Measurements from ENCODE around the gene TSPYL1.
"Not testable (repeated sequence)": the region's sequence is repeated elsewhere in the genome, so short reads cannot be mapped to it uniquely, and the experiment has no call there.

The TSPYL1 gene

GRCh38 chr6:116300566-116300965 lies 20.8 kb upstream of the TSPYL1 start:
- WGBS, 2 experiments: 100% methylated on average over 1 of the region's 1 CpG; no CpG with 5 or more reads in 1 of the 2 experiments
- Histone ChIP-seq H3K36me3 (ENCODE audit: control insufficient read depth, insufficient read depth, low read length) (no peaks in the 10 kb centered on the region), H3K27ac (ENCODE audit: insufficient read depth, low read depth, low read length, poor library complexity, severe bottlenecking) (no peak overlapping the region)

GRCh38 chr6:116298973-116299372 lies 19.2 kb upstream of the TSPYL1 start:
- Histone ChIP-seq H3K27me3 (ENCODE audit: control insufficient read depth, insufficient read depth, low read length, poor library complexity, severe bottlenecking) (no peaks in the 10 kb centered on the region), H3K36me3 (ENCODE audit: control insufficient read depth, insufficient read depth, low read length) (no peaks in the 10 kb centered on the region), H3K4me3 (ENCODE audit: insufficient read depth, low read depth, low read length) (no peak overlapping the region), H3K9me3 (ENCODE audit: control insufficient read depth, low read length) (no peaks in the 10 kb centered on the region), H3K27ac (ENCODE audit: insufficient read depth, low read depth, low read length, poor library complexity, severe bottlenecking) (no peak overlapping the region), H3K4me1 (ENCODE audit: control insufficient read depth, insufficient read depth, low read length) (no peaks in the 10 kb centered on the region)

More at GRCh38 chr6:116300566-116300965, 20.8 kb upstream of the TSPYL1 start:
- no peaks in the 10 kb centered on the region for H3K4me1 ChIP-seq (ENCODE audit: control insufficient read depth, insufficient read depth, low read length)
- no peak overlapping the region for H3K4me3 ChIP-seq (ENCODE audit: insufficient read depth, low read depth, low read length)
- H3K27me3 ChIP-seq (ENCODE audit: control insufficient read depth, insufficient read depth, low read length, poor library complexity, severe bottlenecking): no peaks in the 10 kb centered on the region
- H3K9me3 ChIP-seq (ENCODE audit: control insufficient read depth, low read length): no peaks in the 10 kb centered on the region

- H3K27me3 ChIP-seq (ENCODE audit: control insufficient read depth, insufficient read depth, low read length, poor library complexity, severe bottlenecking): no peaks in the 10 kb centered on the region
- no peaks in the 10 kb centered on the region for H3K4me1 ChIP-seq (ENCODE audit: control insufficient read depth, insufficient read depth, low read length)
- WGBS, 2 experiments: 90 to 97% methylated on average over 3 of the region's 3 CpGs
- H3K27ac ChIP-seq (ENCODE audit: insufficient read depth, low read depth, low read length, poor library complexity, severe bottlenecking): no peak overlapping the region
- no peaks in the 10 kb centered on the region for H3K36me3 ChIP-seq (ENCODE audit: control insufficient read depth, insufficient read depth, low read length)
- no peak overlapping the region for H3K4me3 ChIP-seq (ENCODE audit: insufficient read depth, low read depth, low read length)
- H3K9me3 ChIP-seq (ENCODE audit: control insufficient read depth, low read length): no peaks in the 10 kb centered on the region
Measured at GRCh38 chr6:116298273-116298672, 18.5 kb upstream of the TSPYL1 start.

- Histone ChIP-seq H3K9me3 (ENCODE audit: control insufficient read depth, low read length) (no peaks in the 10 kb centered on the region), H3K4me1 (ENCODE audit: control insufficient read depth, insufficient read depth, low read length) (no peaks in the 10 kb centered on the region), H3K27ac (ENCODE audit: insufficient read depth, low read depth, low read length, poor library complexity, severe bottlenecking) (no peak overlapping the region), H3K27me3 (ENCODE audit: control insufficient read depth, insufficient read depth, low read length, poor library complexity, severe bottlenecking) (no peaks in the 10 kb centered on the region), H3K36me3 (ENCODE audit: control insufficient read depth, insufficient read depth, low read length) (no peaks in the 10 kb centered on the region), H3K4me3 (ENCODE audit: insufficient read depth, low read depth, low read length) (no peak overlapping the region)
- 100% methylated on average over 1 of the region's 1 CpG for WGBS, 2 experiments
Measured at GRCh38 chr6:116292553-116292952, 12.8 kb upstream of the TSPYL1 start.

GRCh38 chr6:116291701-116292396 lies 12.1 kb upstream of the TSPYL1 start:
- Histone ChIP-seq H3K4me3 (ENCODE audit: insufficient read depth, low read depth, low read length) (no peak overlapping the region), H3K27me3 (ENCODE audit: control insufficient read depth, insufficient read depth, low read length, poor library complexity, severe bottlenecking) (no peaks in the 10 kb centered on the region), H3K4me1 (ENCODE audit: control insufficient read depth, insufficient read depth, low read length) (no peaks in the 10 kb centered on the region), H3K27ac (ENCODE audit: insufficient read depth, low read depth, low read length, poor library complexity, severe bottlenecking) (no peak overlapping the region), H3K36me3 (ENCODE audit: control insufficient read depth, insufficient read depth, low read length) (no peaks in the 10 kb centered on the region), H3K9me3 (ENCODE audit: control insufficient read depth, low read length) (no peaks in the 10 kb centered on the region)
- WGBS, 2 experiments: 94 to 95% methylated on average over 4 of the region's 4 CpGs

GRCh38 chr6:116290799-116291198 lies 11.1 kb upstream of the TSPYL1 start:
- no peaks in the 10 kb centered on the region for H3K36me3 ChIP-seq (ENCODE audit: control insufficient read depth, insufficient read depth, low read length)
- H3K27me3 ChIP-seq (ENCODE audit: control insufficient read depth, insufficient read depth, low read length, poor library complexity, severe bottlenecking): no peaks in the 10 kb centered on the region
- H3K4me1 ChIP-seq (ENCODE audit: control insufficient read depth, insufficient read depth, low read length): no peaks in the 10 kb centered on the region
- 96 to 100% methylated on average over 2 of the region's 2 CpGs for WGBS, 2 experiments
- H3K27ac ChIP-seq (ENCODE audit: insufficient read depth, low read depth, low read length, poor library complexity, severe bottlenecking): no peak overlapping the region
- no peaks in the 10 kb centered on the region for H3K9me3 ChIP-seq (ENCODE audit: control insufficient read depth, low read length)
- H3K4me3 ChIP-seq (ENCODE audit: insufficient read depth, low read depth, low read length): no peak overlapping the region

- Histone ChIP-seq H3K4me1 (ENCODE audit: control insufficient read depth, insufficient read depth, low read length) (no peaks in the 10 kb centered on the region), H3K27me3 (ENCODE audit: control insufficient read depth, insufficient read depth, low read length, poor library complexity, severe bottlenecking) (no peaks in the 10 kb centered on the region), H3K27ac (ENCODE audit: insufficient read depth, low read depth, low read length, poor library complexity, severe bottlenecking) (no peak overlapping the region), H3K9me3 (ENCODE audit: control insufficient read depth, low read length) (no peaks in the 10 kb centered on the region), H3K4me3 (ENCODE audit: insufficient read depth, low read depth, low read length) (no peak overlapping the region), H3K36me3 (ENCODE audit: control insufficient read depth, insufficient read depth, low read length) (no peaks in the 10 kb centered on the region)
- WGBS, 2 experiments: 96% methylated on average over 2 of the region's 2 CpGs
Measured at GRCh38 chr6:116289876-116290275, 10.1 kb upstream of the TSPYL1 start.

GRCh38 chr6:116287689-116288282 lies 8.1 kb upstream of the TSPYL1 start:
- Histone ChIP-seq H3K27me3 (ENCODE audit: control insufficient read depth, insufficient read depth, low read length, poor library complexity, severe bottlenecking) (no peaks in the 10 kb centered on the region), H3K27ac (ENCODE audit: insufficient read depth, low read depth, low read length, poor library complexity, severe bottlenecking) (no peak overlapping the region), H3K4me3 (ENCODE audit: insufficient read depth, low read depth, low read length) (no peak overlapping the region), H3K9me3 (ENCODE audit: control insufficient read depth, low read length) (no peaks in the 10 kb centered on the region), H3K36me3 (ENCODE audit: control insufficient read depth, insufficient read depth, low read length) (no peaks in the 10 kb centered on the region), H3K4me1 (ENCODE audit: control insufficient read depth, insufficient read depth, low read length) (no peaks in the 10 kb centered on the region)
- WGBS, 2 experiments: 89 to 93% methylated on average over 2 of the region's 2 CpGs

- WGBS, 2 experiments: 88 to 92% methylated on average over 1 of the region's 1 CpG
- H3K36me3 ChIP-seq (ENCODE audit: control insufficient read depth, insufficient read depth, low read length): no peaks in the 10 kb centered on the region
Measured at GRCh38 chr6:116286773-116287358, 7.1 kb upstream of the TSPYL1 start.

GRCh38 chr6:116284984-116285383 lies 5.3 kb upstream of the TSPYL1 start:
- H3K4me1 ChIP-seq (ENCODE audit: control insufficient read depth, insufficient read depth, low read length); H3K27me3 ChIP-seq (ENCODE audit: control insufficient read depth, insufficient read depth, low read length, poor library complexity, severe bottlenecking); H3K4me3 ChIP-seq (ENCODE audit: insufficient read depth, low read depth, low read length); H3K27ac ChIP-seq (ENCODE audit: insufficient read depth, low read depth, low read length, poor library complexity, severe bottlenecking); H3K9me3 ChIP-seq (ENCODE audit: control insufficient read depth, low read length); H3K36me3 ChIP-seq (ENCODE audit: control insufficient read depth, insufficient read depth, low read length): not testable (repeated sequence)
- 95 to 96% methylated on average over 4 of the region's 4 CpGs for WGBS, 2 experiments

More at GRCh38 chr6:116286773-116287358, 7.1 kb upstream of the TSPYL1 start:
- Histone ChIP-seq H3K27ac (ENCODE audit: insufficient read depth, low read depth, low read length, poor library complexity, severe bottlenecking) (no peak overlapping the region), H3K9me3 (ENCODE audit: control insufficient read depth, low read length) (no peaks in the 10 kb centered on the region), H3K27me3 (ENCODE audit: control insufficient read depth, insufficient read depth, low read length, poor library complexity, severe bottlenecking) (no peaks in the 10 kb centered on the region), H3K4me1 (ENCODE audit: control insufficient read depth, insufficient read depth, low read length) (no peaks in the 10 kb centered on the region), H3K4me3 (ENCODE audit: insufficient read depth, low read depth, low read length) (no peak overlapping the region)

Data from ectodermal cell (in vitro differentiated cells).